CD4-positive, alpha-beta T cell treated with Interleukin-10 for 1 hour (primary cell): ENCODE results near the gene NQO2.

ENCODE experiments used
- DNase-seq: peaks from one replicate; pipeline ENCODE4 v3.0.0-alpha.2; 2020

Gene NQO2, protein sequence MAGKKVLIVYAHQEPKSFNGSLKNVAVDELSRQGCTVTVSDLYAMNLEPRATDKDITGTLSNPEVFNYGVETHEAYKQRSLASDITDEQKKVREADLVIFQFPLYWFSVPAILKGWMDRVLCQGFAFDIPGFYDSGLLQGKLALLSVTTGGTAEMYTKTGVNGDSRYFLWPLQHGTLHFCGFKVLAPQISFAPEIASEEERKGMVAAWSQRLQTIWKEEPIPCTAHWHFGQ

DNA sequence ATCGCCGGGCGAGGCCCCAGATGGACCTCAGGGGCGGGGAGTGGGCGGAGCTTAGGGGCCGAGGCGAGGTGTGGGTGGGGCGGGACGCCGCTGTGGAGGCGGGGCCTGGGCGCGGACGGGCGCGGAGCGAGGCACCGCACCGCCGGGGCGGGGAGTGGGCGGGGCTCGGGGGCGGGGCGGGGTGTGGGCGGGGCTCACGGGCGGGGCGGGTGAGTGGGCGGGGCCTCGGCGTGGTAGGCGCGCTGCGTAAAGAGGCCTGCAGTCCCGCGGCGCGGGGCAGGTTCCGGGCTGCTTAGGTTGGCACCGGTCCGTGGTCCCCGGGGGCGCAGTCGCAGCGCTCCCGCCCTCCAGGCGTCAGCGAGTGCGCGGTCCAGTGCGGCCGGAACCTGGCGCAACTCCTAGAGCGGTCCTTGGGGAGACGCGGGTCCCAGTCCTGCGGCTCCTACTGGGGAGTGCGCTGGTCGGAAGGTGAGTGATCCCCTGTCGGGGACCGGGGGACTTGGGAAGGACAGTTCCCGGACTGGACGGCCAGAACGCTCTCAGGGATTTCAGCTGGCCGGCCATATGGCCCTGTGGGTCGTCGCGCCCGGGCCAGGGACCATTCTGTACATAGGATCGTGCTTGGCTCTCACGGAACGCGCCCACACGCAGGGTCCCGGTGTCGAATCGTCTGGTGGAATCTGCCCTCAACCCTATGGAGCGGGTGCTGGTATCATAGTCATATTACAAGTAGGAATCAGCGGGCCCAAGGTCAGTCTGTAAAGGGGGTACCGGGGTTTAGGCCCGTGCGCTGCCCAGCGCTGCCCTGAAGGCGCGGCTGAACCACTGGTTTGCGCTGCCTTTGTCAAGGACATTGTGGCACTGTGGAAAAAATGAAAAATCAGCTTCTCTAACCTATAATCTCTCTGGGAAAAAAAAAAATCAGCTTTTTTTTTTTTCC lies at the start of gene NQO2:
TSS of gene NQO2 (plus strand) at position 277 of the 940 bp plus-strand sequence. CDS start 6,659 bp downstream, outside the sequence.
- peak; percentile 91 for DNase-seq

- DNase-seq = no peak
Observed at GRCh38 chr6:2950713-2951112, 49.0 kb upstream of the NQO2 start.

- no peak for DNase-seq
Observed at GRCh38 chr6:2951728-2952127, 48.0 kb upstream of the NQO2 start.

- DNase-seq = peak; percentile 76
Observed at GRCh38 chr6:2952557-2953095, 47.1 kb upstream of the NQO2 start.

DNA sequence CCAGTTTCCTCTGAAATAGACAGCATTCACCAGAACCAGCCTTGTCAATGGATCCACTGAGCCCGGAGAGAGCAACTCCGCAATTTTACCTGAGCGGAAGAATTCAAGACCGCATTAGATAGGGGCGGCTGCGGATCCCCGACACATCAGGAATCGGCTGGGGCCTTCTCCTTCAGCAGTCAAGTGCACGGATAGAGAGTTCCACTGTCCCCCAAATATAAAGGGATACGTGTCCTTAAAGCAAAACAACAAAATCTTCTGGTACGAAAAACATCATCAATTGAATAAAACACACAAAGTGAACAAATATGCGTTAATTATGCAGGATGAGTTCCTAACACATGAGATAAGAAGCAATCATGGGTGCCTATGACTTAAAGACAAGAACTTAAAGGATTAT lies 46.6 kb upstream of the NQO2 start:
- DNase-seq = no peak

DNA sequence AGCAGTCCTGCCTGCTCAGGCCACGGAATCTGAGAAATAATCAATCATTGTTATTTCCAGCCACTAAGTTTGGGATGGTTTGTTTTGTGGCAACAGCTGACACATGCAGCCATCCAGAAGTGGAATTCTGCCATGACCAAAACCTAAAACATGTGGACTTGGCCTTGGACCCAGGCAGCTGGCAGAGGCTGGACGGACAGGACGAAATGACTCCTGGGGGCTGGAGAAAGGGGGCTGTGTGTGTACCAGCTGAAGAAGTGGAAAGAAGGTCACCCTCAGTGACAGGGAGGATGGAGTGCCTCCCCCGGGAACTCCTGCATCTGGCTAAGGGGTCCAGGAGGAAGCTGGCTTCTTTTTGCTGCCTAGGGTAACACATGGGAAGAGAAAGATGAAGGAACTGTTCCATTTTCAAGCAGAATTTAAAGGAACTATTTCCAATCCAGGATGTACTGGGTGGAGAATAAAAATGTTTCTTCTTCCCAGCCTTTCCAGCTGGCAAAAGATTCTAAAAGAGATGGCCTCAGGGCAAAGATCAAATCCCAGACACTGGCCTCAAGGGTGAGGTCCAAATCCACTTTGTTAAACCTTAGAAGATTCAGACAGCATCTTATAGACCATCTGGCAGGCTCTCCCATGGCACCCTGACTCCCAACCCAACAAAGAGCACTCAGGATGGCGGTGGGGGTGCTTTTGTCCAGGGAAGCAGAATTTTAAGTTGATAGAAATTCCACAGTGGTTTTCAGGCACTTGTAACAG lies 42.6 kb upstream of the NQO2 start:
- DNase-seq = no peak

- no peak for DNase-seq
Observed at GRCh38 chr6:2957696-2958330, 41.9 kb upstream of the NQO2 start.

GRCh38 chr6:2958331-2958711 lies 41.4 kb upstream of the NQO2 start:
- no peak for DNase-seq

DNA sequence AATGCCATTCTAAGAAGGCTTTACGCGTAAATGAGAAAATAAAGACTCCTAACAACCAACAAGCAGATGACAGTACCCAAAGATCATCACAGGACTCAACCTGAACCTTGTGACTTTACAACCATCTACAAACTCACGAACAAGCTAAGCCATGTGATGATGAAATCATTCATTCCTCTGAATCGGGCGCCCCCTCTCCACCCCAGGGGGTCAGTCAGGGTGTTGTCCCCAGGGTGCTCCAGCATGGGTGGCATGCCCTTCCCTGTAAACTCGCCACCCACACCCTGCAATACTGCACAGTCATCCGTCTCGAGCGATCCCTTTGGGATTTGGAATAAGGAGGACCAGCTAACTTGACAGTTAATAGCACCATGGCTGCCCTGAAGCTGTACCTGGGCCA lies 40.9 kb upstream of the NQO2 start:
- no peak for DNase-seq

DNA sequence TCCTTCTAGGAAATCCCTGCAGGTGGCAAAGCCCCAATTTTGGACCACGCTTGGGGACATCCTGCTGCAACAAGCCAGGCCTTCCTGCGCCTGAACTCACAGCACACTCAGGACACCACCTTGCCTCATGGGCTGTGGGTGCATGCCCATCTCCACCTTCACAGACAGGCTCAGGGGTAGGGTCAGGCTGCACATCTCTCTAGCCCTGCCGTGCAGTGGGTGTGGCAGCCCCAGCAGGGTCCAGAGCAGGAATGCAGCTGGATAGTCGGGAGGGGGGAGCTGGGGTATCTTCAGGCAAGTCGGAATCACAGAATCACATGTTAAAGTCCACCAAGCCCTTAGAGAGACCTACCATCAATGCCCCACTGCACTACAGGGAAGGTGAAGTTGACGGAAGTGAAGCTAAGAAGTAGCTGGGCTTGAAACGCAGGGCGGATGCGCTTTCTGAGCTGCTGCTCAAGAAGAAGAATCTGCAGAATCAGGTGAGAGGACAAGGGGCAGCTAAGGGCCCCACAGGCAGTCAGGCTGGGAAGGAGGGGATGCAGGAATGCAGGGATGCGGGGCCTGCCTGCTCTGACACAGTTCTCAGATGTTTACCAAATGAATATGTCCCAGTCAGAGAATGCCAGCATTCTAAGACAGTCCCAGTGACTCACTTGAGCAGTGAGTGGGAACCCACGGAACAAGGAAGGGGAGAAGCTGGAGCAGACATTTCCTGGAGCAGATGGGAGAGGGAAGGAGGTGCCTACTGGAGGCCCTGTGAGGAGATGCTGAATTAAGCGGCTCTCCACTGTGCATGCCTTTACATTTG lies 39.6 kb upstream of the NQO2 start:
- DNase-seq = no peak

GRCh38 chr6:2960935-2961334 lies 38.8 kb upstream of the NQO2 start:
- DNase-seq = no peak

GRCh38 chr6:2961506-2961905 lies 38.2 kb upstream of the NQO2 start:
- DNase-seq = no peak

GRCh38 chr6:2962004-2962403 lies 37.7 kb upstream of the NQO2 start:
- DNase-seq = no peak

DNA sequence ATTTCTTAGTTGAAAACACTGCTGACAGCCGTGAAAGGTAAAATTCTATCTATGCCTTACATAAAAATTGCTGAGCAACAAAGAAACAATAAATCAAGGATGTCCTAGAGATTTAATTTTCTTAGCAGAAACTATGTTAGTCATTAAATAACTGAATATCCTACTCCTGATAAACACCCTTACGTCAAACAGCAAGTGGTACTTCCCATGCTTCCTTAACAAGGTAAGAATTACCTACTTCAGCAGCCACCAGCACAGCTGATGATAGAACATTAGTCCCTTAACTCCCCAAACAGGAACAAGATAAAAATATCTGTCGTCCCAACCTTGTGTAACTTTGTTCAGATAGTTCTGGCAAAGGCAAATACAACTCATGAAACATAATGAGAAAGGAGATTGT lies 37.1 kb upstream of the NQO2 start:
- DNase-seq = no peak

DNA sequence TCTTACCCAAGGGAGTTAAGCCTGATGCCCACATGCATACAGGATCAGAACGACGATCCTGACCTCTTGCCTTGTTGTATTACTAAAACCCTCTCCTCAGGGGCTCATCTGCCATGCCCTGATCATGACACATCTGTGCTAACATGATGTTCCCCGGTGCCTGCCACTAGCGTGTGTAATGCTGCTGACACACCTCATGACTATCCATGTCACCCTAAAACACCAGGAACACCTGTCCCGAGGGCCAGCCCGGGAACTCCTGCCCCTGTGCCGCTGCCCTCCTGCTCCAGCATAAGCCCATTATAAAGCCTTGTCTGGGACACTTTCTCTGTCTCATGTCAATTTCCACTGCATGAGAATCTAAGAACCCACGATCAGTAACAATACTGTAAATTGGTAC lies 35.9 kb upstream of the NQO2 start:
- no peak for DNase-seq

DNA sequence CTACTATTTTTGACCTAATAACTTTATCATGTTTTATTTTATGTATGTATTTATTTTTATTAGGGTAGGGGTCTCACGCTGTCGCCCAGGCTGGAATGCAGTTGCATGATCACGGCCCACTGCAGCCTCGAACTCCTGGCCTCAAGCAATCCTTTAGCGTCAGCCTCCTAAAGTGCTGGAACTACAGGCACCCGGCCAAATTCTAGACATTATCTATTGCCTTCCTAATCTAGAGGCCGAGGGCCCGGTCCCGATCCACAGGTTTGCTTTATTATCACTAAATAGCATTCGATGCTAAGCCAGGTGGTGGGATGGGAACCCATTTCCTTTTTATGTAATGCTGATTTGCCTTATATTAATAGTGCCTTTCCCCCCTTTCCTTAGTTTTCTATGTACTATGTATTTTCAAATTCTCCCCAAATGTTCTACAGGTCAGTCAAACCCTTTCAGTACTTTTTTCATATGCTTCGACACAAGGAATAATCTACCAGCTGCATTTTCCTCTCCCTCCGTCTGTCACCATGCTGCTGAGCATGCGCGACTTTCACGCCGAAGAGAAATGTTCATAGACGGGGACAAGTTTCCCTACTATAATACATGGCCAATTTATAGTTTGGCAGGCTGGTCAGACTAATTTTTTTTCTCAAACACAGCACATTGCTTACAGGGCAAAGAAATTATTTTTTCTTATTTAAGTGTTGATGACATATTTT lies 34.7 kb upstream of the NQO2 start:
- DNase-seq = no peak

DNA sequence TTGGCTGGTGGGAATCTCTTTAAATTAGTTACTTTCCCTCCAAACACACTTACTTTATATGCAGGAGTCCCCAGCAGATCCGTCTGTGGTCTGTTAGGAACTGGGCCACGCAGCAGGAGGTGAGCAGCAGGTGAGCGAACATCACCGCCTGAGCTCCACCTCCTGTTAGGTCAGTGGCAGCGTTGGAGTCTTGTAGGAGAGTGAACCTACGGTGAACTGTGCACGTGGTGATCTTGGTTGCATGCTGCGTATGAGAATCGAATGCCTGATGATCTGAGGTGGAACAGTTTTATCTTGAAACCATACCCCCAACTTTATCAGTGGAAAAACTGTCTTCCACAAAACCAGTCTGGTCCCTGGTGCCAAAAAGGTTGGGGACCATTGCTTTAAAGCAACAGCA lies 33.3 kb upstream of the NQO2 start:
- no peak for DNase-seq

- DNase-seq = no peak
Observed at GRCh38 chr6:2967936-2968335, 31.8 kb upstream of the NQO2 start.

DNA sequence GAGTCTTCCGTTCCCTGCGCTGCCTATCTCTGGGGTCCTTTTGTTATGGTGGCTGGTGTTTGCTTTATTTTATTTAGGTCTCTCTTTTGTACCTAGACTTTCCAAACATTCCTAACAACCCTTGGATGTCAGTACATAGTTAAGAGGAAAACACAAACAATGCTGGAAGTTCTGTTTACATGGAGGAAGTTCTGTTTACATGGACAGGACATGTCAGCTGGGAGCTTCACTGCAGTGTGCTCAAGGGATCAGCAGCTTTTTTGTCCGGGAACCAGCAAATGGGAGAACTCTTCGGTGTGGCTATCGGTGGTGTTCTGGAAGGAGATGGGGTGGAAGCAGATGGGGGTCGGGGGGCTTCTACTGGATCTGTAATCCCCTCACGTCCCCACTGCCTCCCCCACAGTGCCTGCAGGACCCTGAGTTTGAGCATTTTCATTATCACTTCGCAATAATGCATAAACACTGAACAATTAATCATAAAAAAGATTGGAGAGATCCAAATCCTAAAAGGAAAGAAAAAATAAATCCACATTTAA lies 31.0 kb upstream of the NQO2 start:
- no peak for DNase-seq

GRCh38 chr6:2969549-2969948 lies 30.1 kb upstream of the NQO2 start:
- DNase-seq = no peak
